ENCODE data around the gene ZFP64.

DNA sequence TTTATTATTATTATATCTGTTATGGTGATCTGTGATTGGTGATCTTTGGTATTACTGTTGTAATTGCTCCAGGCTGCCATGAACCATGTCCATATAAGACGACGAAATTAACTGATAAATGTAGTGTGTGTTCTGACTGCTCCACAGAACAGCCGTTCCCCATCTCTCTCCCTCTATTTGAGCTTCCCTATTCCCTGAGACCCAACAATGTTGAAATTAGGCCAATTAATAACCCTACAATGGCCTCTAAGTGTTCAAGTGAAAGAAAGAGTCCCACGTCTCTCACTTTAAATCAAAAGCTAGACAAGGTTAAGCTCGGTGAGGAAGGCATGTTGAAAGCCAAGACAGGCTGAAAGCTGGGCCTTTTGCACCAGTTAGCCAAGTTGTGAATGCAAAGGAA is 51.6 kb downstream of the ZFP64 start:
- TF ChIP-seq, protein P1, sequence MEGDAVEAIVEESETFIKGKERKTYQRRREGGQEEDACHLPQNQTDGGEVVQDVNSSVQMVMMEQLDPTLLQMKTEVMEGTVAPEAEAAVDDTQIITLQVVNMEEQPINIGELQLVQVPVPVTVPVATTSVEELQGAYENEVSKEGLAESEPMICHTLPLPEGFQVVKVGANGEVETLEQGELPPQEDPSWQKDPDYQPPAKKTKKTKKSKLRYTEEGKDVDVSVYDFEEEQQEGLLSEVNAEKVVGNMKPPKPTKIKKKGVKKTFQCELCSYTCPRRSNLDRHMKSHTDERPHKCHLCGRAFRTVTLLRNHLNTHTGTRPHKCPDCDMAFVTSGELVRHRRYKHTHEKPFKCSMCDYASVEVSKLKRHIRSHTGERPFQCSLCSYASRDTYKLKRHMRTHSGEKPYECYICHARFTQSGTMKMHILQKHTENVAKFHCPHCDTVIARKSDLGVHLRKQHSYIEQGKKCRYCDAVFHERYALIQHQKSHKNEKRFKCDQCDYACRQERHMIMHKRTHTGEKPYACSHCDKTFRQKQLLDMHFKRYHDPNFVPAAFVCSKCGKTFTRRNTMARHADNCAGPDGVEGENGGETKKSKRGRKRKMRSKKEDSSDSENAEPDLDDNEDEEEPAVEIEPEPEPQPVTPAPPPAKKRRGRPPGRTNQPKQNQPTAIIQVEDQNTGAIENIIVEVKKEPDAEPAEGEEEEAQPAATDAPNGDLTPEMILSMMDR (IDR thresholded peaks at IDR 0.05) = no peak
- no peak for TF ChIP-seq POLR2A (IDR thresholded peaks at IDR 0.05)
